Measurements from ENCODE around the gene SPIN2B.

DNA sequence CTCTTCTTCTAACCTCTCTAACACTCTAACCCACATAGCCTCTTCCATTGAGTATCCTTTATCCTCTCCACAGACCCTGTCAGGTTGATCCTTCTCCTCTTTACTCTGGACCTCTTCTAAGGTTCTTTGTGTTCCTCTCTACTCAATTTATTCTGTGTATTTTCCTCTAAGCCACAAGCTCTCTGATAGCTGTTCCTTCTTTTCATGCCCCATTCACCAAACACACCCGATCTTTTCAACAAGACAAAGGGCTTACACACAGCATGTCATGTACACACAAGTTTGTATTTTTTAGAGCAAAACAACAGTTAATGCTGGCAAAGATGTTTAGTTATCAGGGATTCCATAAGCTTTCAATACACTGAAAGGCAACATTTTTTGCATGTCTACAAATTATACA, 1.9 kb downstream of the SPIN2B start:
- TF ChIP-seq GATA2 (CRISPR knock-in tag; IDR thresholded peaks at IDR 0.05) (no peak), CHD2 (IDR thresholded peaks at IDR 0.05; ENCODE audit: low read length, partially characterized antibody) (no peak), RCOR1 (IDR thresholded peaks at IDR 0.05; ENCODE audit: low read length) (no peak), SIN3A (IDR thresholded peaks at IDR 0.05; ENCODE audit: borderline replicate concordance, low read depth, low read length) (no peak), YY1 (IDR thresholded peaks at IDR 0.05; ENCODE audit: low read depth) (no peak)
- TF ChIP-seq, protein P1, sequence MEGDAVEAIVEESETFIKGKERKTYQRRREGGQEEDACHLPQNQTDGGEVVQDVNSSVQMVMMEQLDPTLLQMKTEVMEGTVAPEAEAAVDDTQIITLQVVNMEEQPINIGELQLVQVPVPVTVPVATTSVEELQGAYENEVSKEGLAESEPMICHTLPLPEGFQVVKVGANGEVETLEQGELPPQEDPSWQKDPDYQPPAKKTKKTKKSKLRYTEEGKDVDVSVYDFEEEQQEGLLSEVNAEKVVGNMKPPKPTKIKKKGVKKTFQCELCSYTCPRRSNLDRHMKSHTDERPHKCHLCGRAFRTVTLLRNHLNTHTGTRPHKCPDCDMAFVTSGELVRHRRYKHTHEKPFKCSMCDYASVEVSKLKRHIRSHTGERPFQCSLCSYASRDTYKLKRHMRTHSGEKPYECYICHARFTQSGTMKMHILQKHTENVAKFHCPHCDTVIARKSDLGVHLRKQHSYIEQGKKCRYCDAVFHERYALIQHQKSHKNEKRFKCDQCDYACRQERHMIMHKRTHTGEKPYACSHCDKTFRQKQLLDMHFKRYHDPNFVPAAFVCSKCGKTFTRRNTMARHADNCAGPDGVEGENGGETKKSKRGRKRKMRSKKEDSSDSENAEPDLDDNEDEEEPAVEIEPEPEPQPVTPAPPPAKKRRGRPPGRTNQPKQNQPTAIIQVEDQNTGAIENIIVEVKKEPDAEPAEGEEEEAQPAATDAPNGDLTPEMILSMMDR (IDR thresholded peaks at IDR 0.05) = no peak
- TF ChIP-seq, protein P2, sequence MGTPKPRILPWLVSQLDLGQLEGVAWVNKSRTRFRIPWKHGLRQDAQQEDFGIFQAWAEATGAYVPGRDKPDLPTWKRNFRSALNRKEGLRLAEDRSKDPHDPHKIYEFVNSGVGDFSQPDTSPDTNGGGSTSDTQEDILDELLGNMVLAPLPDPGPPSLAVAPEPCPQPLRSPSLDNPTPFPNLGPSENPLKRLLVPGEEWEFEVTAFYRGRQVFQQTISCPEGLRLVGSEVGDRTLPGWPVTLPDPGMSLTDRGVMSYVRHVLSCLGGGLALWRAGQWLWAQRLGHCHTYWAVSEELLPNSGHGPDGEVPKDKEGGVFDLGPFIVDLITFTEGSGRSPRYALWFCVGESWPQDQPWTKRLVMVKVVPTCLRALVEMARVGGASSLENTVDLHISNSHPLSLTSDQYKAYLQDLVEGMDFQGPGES (IDR thresholded peaks at IDR 0.05; ENCODE audit: low read depth, low read length) = no peak
